HG02642 (cell line): ENCODE measurements around the gene NUB1.

Experiments
- ATAC-seq: cut with Tn5 transposase; IDR thresholded peaks from one replicate; pipeline ENCODE4 v1.9.1; 2021; ENCODE audit warnings: mild to moderate bottlenecking; ENCODE audit not compliant: unreplicated experiment, poor library complexity

Gene NUB1

GRCh38 chr7:151415375-151416105, 73.9 kb downstream of the NUB1 start:
- no peak for ATAC-seq

GRCh38 chr7:151416112-151416940, 74.7 kb downstream of the NUB1 start:
- ATAC-seq, result no peak

GRCh38 chr7:151416941-151417315, 75.3 kb downstream of the NUB1 start:
- ATAC-seq, result no peak

- no peak for ATAC-seq
Observed at GRCh38 chr7:151420144-151420543, 78.5 kb downstream of the NUB1 start.

- ATAC-seq, result no peak
Observed at GRCh38 chr7:151422212-151422611, 80.6 kb downstream of the NUB1 start.

- no peak for ATAC-seq
Observed at GRCh38 chr7:151423226-151423625, 81.6 kb downstream of the NUB1 start.

GRCh38 chr7:151423936-151424335, 82.3 kb downstream of the NUB1 start:
- no peak for ATAC-seq

- ATAC-seq, result no peak
Observed at GRCh38 chr7:151424799-151425198, 83.2 kb downstream of the NUB1 start.

GRCh38 chr7:151425670-151426440, 84.2 kb downstream of the NUB1 start:
- ATAC-seq, result no peak

GRCh38 chr7:151426441-151426903, 84.9 kb downstream of the NUB1 start:
- no peak for ATAC-seq

GRCh38 chr7:151426904-151427704, 85.5 kb downstream of the NUB1 start:
- ATAC-seq, result no peak

GRCh38 chr7:151427705-151428377, 86.2 kb downstream of the NUB1 start:
- no peak for ATAC-seq
